ENCODE data around the gene FUT7. TPM values are rescaled to one million over a fixed set of nuclear protein-coding genes. Genes with fewer than 3 reads are reported as not detected.

Gene FUT7
- total RNA-seq, 1 experiment from 2014 or later = not detected

GRCh38 chr9:136995772-136996311, 36.0 kb downstream of the FUT7 start (continued):
- TF ChIP-seq REST (IDR thresholded peaks at IDR 0.05; ENCODE audit: low read depth) = no peak
- no peak for TF ChIP-seq JUND (IDR thresholded peaks at IDR 0.05)
- no peak for TF ChIP-seq SIN3A (IDR thresholded peaks at IDR 0.05; ENCODE audit: low read depth)

GRCh38 chr9:136995362-136995761, 36.5 kb downstream of the FUT7 start:
- Histone ChIP-seq H3K4me2 (ENCODE audit: low read length) (peak overlapping the region; percentile 88), H2AFZ (ENCODE audit: low read depth, low read length, poor library complexity, severe bottlenecking) (no peak overlapping the region), H3K79me2 (ENCODE audit: insufficient read depth, low read length) (peaks cover 20% of the 10 kb centered on the region), H3K9me2 (ENCODE audit: insufficient read depth) (no peaks in the 10 kb centered on the region), H3K27me3 (ENCODE audit: insufficient read depth, low read length) (no peaks in the 10 kb centered on the region), H3K4me1 (ENCODE audit: control insufficient read depth in 1 of 2, insufficient read depth in 2 of 2, low read length in 2 of 2) (peaks cover 54 to 75% of the 10 kb centered on the region in 2 experiments), H3K9ac (ENCODE audit: low read length) (no peak overlapping the region), H4K20me1 (ENCODE audit: insufficient read depth) (no peaks in the 10 kb centered on the region), H3K4me3 (replicated peaks in 1 of 2; ENCODE audit: low read depth in 1 of 2, low read length in 2 of 2) (no peak overlapping the region), H3K27ac (ENCODE audit: low read depth, low read length) (peak overlapping the region; percentile 95), H3K36me3 (ENCODE audit: control insufficient read depth in 1 of 2, insufficient read depth in 2 of 2, low read length in 2 of 2) (peaks cover 0 to 12% of the 10 kb centered on the region in 2 experiments; a peak in 2 of 4 replicates), H3K9me3 (ENCODE audit: control insufficient read depth in 1 of 2, insufficient read depth in 1 of 2, low read depth in 1 of 2, low read length in 2 of 2) (no peaks in the 10 kb centered on the region; a peak in 1 of 4 replicates)
- ATAC-seq (no peak), DNase-seq (ENCODE audit: low read depth, low spot score) (no peak)
- RAD21 ChIA-PET (ENCODE audit: low non-redundant PET in 1 of 2, low total read pairs in 2 of 2, uncharacterized antibody in 2 of 2, unreplicated experiment in 2 of 2) = no interaction called here
- intact Hi-C loops (cut with micrococcal nuclease) = no loop called here
- TF ChIP-seq ELF1 (IDR thresholded peaks at IDR 0.05; ENCODE audit: borderline replicate concordance, low read depth) (no peak), TCF7L2 (IDR thresholded peaks at IDR 0.05; ENCODE audit: borderline replicate concordance, extremely low read depth, insufficient read depth, insufficient read length) (no peak), ZNF274 (IDR thresholded peaks at IDR 0.05; ENCODE audit: low read depth, low read length) (no peak), SP1 (IDR thresholded peaks at IDR 0.05; ENCODE audit: low read depth) (no peak), ZBTB33 (IDR thresholded peaks at IDR 0.05; ENCODE audit: extremely low read depth, insufficient replicate concordance, low read length) (no peak), CEBPB (IDR thresholded peaks at IDR 0.05; ENCODE audit: low read depth) (no peak), POLR2AphosphoS5 (IDR thresholded peaks at IDR 0.05; ENCODE audit: low read depth, low read length) (no peak), CBX3 (IDR thresholded peaks at IDR 0.05; ENCODE audit: low read depth) (no peak), ZFX (IDR thresholded peaks at IDR 0.05) (no peak)
- POLR2A ChIA-PET = no interaction called here
- CTCF ChIA-PET = interaction anchor here (1.0 to 1.5 kb wide), 4 partner anchors 34 to 241 kb away, joined by 3 to 11 read pairs (median 4); no protein-coding TSS in a partner anchor
- BruUV-seq (replicated peaks) = no TSS peak
